ENCODE measurements around the gene TNFAIP8L1.

GRCh38 chr19:4647676-4648644 is 8.6 kb downstream of the TNFAIP8L1 start:
- no peak for TF ChIP-seq POLR2AphosphoS5 (IDR thresholded peaks at IDR 0.05; ENCODE audit: borderline replicate concordance, low read depth, low read length)
- no peak for TF ChIP-seq EZH2 (IDR thresholded peaks at IDR 0.05)
- TF ChIP-seq FOXP2 (optimal IDR thresholded peaks at IDR 0.05; ENCODE audit: control extremely low read depth, extremely low read length, insufficient read depth): no peak
